Lower leg skin (tissue), 4 donors: ENCODE data around the gene KCNN4. TPM values are rescaled to one million over a fixed set of nuclear protein-coding genes. Genes with fewer than 3 reads are reported as not detected.

Source experiments
- DNase-seq, 2 donors: peaks; one replicate each; pipeline ENCODE4 v3.0.0-alpha.2; 2019; ENCODE audit warnings: low spot score in 2 of 2
- H3K4me3 ChIP-seq: fragments of 200-600 bp; sonication (generic); 2 replicates; pipeline ENCODE4 v1.5.1; 2017; ENCODE audit warnings: mild to moderate bottlenecking, low read depth; ENCODE audit not compliant: poor library complexity, severe bottlenecking
- CTCF ChIP-seq, 3 donors: fragments of 450-650 bp; IDR thresholded peaks; one replicate each; pipeline ENCODE4 v1.5.1; 2016; ENCODE audit warnings: antibody characterized with exemption in 3 of 3, mild to moderate bottlenecking in 3 of 3, moderate library complexity in 2 of 3
- POLR2A ChIP-seq, 2 donors: fragments of 450-650 bp; IDR thresholded peaks; one replicate each; pipeline ENCODE4 v1.6.1; 2016 to 2017; ENCODE audit warnings: antibody characterized with exemption in 2 of 2, mild to moderate bottlenecking in 1 of 2, moderate library complexity in 1 of 2
- WGBS, 2 donors: methylation state at CpG; one replicate each; pipeline ENCODE4 v1.1.5; 2018; 5-methylcytosine and 5-hydroxymethylcytosine counted together
- intact Hi-C: fragments of 100-400 bp; cut with DNase I; formaldehyde crosslinking; loops from one replicate; pipeline ENCODE4 v1.15.0; 2023; ENCODE audit warnings: low total_unique reads
- total RNA-seq, 4 donors: library from RNA; depleted of rRNA; stranded (reverse); fragments of >200 nt; gene quantifications; one replicate each; pipeline ENCODE4 v1.1.0, GENCODE V29; 2016

KCNN4 gene
- total RNA-seq, 4 donors from 2014 or later = 19.9 to 69.5 (median 49.2) TPM

GRCh38 chr19:43783636-43784035, 2.9 kb upstream of the KCNN4 start:
- no peak for TF ChIP-seq CTCF (IDR thresholded peaks at IDR 0.05)
- TF ChIP-seq POLR2A (IDR thresholded peaks at IDR 0.05) = peak in 1 of 2 donors; percentile 8
- intact Hi-C loops = loop anchor here (5.0 kb wide), 1 partner anchor 36 kb away; no protein-coding TSS in a partner anchor
- no peak for DNase-seq
- H3K4me3 ChIP-seq = no peak overlapping the region
- 85 to 92% methylated on average over 8 of the region's 8 CpGs for WGBS, 2 donors

- TF ChIP-seq CTCF (IDR thresholded peaks at IDR 0.05) (no peak), POLR2A (IDR thresholded peaks at IDR 0.05) (no peak)
- intact Hi-C loops = loop anchor here (5.0 kb wide), 1 partner anchor 35 kb away; no protein-coding TSS in a partner anchor
- peak in 1 of 2 donors; percentile 65 for DNase-seq
- H3K4me3 ChIP-seq = no peak overlapping the region
- 35 to 40% methylated on average over 19 of the region's 24 CpGs for WGBS, 2 donors
These were observed 2.0 kb upstream of the KCNN4 start for GRCh38 chr19:43782689-43783231.

GRCh38 chr19:43782311-43782660, 1.5 kb upstream of the KCNN4 start:
- DNase-seq = no peak
- no peak for TF ChIP-seq POLR2A (IDR thresholded peaks at IDR 0.05)
- no peak for TF ChIP-seq CTCF (IDR thresholded peaks at IDR 0.05)
- H3K4me3 ChIP-seq = no peak overlapping the region
- 36 to 40% methylated on average over 8 of the region's 8 CpGs for WGBS, 2 donors
- intact Hi-C loops = loop anchor here (5.0 kb wide), 1 partner anchor 35 kb away; no protein-coding TSS in a partner anchor

GRCh38 chr19:43781630-43782310, 997 bp upstream of the KCNN4 start:
- WGBS, 2 donors = 74 to 77% methylated on average over 14 of the region's 14 CpGs
- intact Hi-C loops = loop anchor here (5.0 kb wide), 1 partner anchor 34 kb away; no protein-coding TSS in a partner anchor
- H3K4me3 ChIP-seq = no peak overlapping the region
- TF ChIP-seq CTCF (IDR thresholded peaks at IDR 0.05) (no peak), POLR2A (IDR thresholded peaks at IDR 0.05) (no peak)
- no peak for DNase-seq

GRCh38 chr19:43779820-43780219, 953 bp downstream of the KCNN4 start:
- TF ChIP-seq CTCF (IDR thresholded peaks at IDR 0.05) = no peak
- TF ChIP-seq POLR2A (IDR thresholded peaks at IDR 0.05) = no peak
- intact Hi-C loops = loop anchor here (5.0 kb wide), 1 partner anchor 33 kb away; no protein-coding TSS in a partner anchor
- no peak for DNase-seq
- no peak overlapping the region for H3K4me3 ChIP-seq
- WGBS, 2 donors = 35 to 50% methylated on average over 3 of the region's 3 CpGs
